GM18505 (cell line): ENCODE measurements around the gene TFCP2L1.
"Not testable (repeated sequence)": the region's sequence is repeated elsewhere in the genome, so short reads cannot be mapped to it uniquely, and the experiment has no call there.

Source experiments
- ATAC-seq: cut with Tn5 transposase; IDR thresholded peaks from one replicate; pipeline ENCODE4 v1.9.1; 2021; ENCODE audit not compliant: unreplicated experiment
- POLR2A ChIP-seq: IDR thresholded peaks from 4 replicates; pipeline ENCODE4 v1.6.1; 2011; ENCODE audit warnings: borderline replicate concordance; ENCODE audit not compliant: insufficient read depth, insufficient read length; ENCODE audit errors: extremely low read depth

Gene TFCP2L1

GRCh38 chr2:121307048-121307447 lies 22.0 kb upstream of the TFCP2L1 start:
- ATAC-seq: no peak
- TF ChIP-seq POLR2A: no peak

GRCh38 chr2:121304941-121305340 lies 19.9 kb upstream of the TFCP2L1 start:
- no peak for TF ChIP-seq POLR2A
- no peak for ATAC-seq

GRCh38 chr2:121303531-121304263 lies 18.7 kb upstream of the TFCP2L1 start:
- no peak for TF ChIP-seq POLR2A
- ATAC-seq: no peak

GRCh38 chr2:121301190-121301589 lies 16.2 kb upstream of the TFCP2L1 start:
- ATAC-seq: not testable (repeated sequence)

- no peak for TF ChIP-seq POLR2A
Measured at GRCh38 chr2:121298476-121298875, 13.5 kb upstream of the TFCP2L1 start.

GRCh38 chr2:121297866-121298265 lies 12.9 kb upstream of the TFCP2L1 start:
- not testable (repeated sequence) for ATAC-seq

More at GRCh38 chr2:121298476-121298875, 13.5 kb upstream of the TFCP2L1 start:
- no peak for ATAC-seq

GRCh38 chr2:121297217-121297830 lies 12.3 kb upstream of the TFCP2L1 start:
- no peak for TF ChIP-seq POLR2A
- peak; percentile 74 for ATAC-seq

- no peak for ATAC-seq
Measured at GRCh38 chr2:121295911-121296650, 11.1 kb upstream of the TFCP2L1 start.

GRCh38 chr2:121294881-121295840 lies 10.2 kb upstream of the TFCP2L1 start:
- no peak for TF ChIP-seq POLR2A
- ATAC-seq: no peak

More at GRCh38 chr2:121295911-121296650, 11.1 kb upstream of the TFCP2L1 start:
- TF ChIP-seq POLR2A: no peak

GRCh38 chr2:121293450-121294325 lies 8.7 kb upstream of the TFCP2L1 start:
- ATAC-seq: no peak
- TF ChIP-seq POLR2A: no peak

- no peak for ATAC-seq
- no peak for TF ChIP-seq POLR2A
Measured at GRCh38 chr2:121291251-121291580, 6.2 kb upstream of the TFCP2L1 start.

GRCh38 chr2:121289271-121289670 lies 4.3 kb upstream of the TFCP2L1 start:
- ATAC-seq: no peak

More at GRCh38 chr2:121289271-121289670, 4.3 kb upstream of the TFCP2L1 start:
- TF ChIP-seq POLR2A: no peak
